Measurements from ENCODE around the gene TSC2. TPM values are rescaled to one million over a fixed set of nuclear protein-coding genes. Genes with fewer than 3 reads are reported as not detected.

TSC2 gene
- total and polyA plus RNA-seq, 10 donors = 20.7 to 185 (median 93.8) TPM

GRCh38 chr16:2043667-2044451 is 3.9 kb upstream of the TSC2 start:
- DNase-seq = no peak
- H3K4me3 ChIP-seq = peak overlapping the region in 1 of 8 donors; percentile 30
- H3K36me3 ChIP-seq = peaks cover 0 to 23% (median 0%) of the 10 kb centered on the region in 6 donors
- intact Hi-C loops (cut with DNase I; ENCODE audit: low total_unique reads) = no loop called here
- no peaks in the 10 kb centered on the region for H3K27me3 ChIP-seq (replicated peaks in 1 of 7)
- 27 to 44% (median 35%) methylated on average over 18 to 26 of the region's 26 CpGs for WGBS, 5 donors
- no peaks in the 10 kb centered on the region for H3K9me3 ChIP-seq
- TF ChIP-seq POLR2A (IDR thresholded peaks at IDR 0.05) = no peak
- TF ChIP-seq POLR2AphosphoS5 (IDR thresholded peaks at IDR 0.05) = peak; percentile 64 to 76 (median 75)
- no peak for TF ChIP-seq CTCF (IDR thresholded peaks at IDR 0.05 in 8 of 11, conservative IDR thresholded peaks at IDR 0.05 in 3 of 11)
- H3K4me1 ChIP-seq = peaks cover 56 to 95% (median 85%) of the 10 kb centered on the region in 6 donors
- H3K27ac ChIP-seq = peak overlapping the region; percentile 33 to 81 (median 64)

GRCh38 chr16:2044541-2044940 is 3.2 kb upstream of the TSC2 start:
- H3K27ac ChIP-seq = peak overlapping the region; percentile 33 to 81 (median 64)
- DNase-seq = no peak
- 61 to 78% (median 72%) methylated on average over 18 to 22 of the region's 22 CpGs for WGBS, 5 donors
- peaks cover 0 to 23% (median 0%) of the 10 kb centered on the region in 6 donors for H3K36me3 ChIP-seq
- H3K4me3 ChIP-seq = peak overlapping the region in 1 of 8 donors; percentile 30
- TF ChIP-seq POLR2A (IDR thresholded peaks at IDR 0.05) (no peak), CTCF (IDR thresholded peaks at IDR 0.05 in 8 of 11, conservative IDR thresholded peaks at IDR 0.05 in 3 of 11) (no peak), POLR2AphosphoS5 (IDR thresholded peaks at IDR 0.05) (no peak)
- H3K27me3 ChIP-seq (replicated peaks in 1 of 7) = no peaks in the 10 kb centered on the region
- H3K9me3 ChIP-seq = no peaks in the 10 kb centered on the region
- H3K4me1 ChIP-seq = peaks cover 60 to 95% (median 84%) of the 10 kb centered on the region in 6 donors
- intact Hi-C loops (cut with DNase I; ENCODE audit: low total_unique reads) = no loop called here

GRCh38 chr16:2045965-2046892 is 1.6 kb upstream of the TSC2 start:
- H3K27ac ChIP-seq = peak overlapping the region; percentile 1 to 92 (median 82)
- intact Hi-C loops (cut with DNase I; ENCODE audit: low total_unique reads) = no loop called here
- no peaks in the 10 kb centered on the region for H3K27me3 ChIP-seq (replicated peaks in 1 of 7)
- peaks cover 44 to 86% (median 71%) of the 10 kb centered on the region in 6 donors for H3K4me1 ChIP-seq
- peak overlapping the region in 3 of 8 donors; percentile 70 to 99 (median 92) for H3K4me3 ChIP-seq
- TF ChIP-seq POLR2AphosphoS5 (IDR thresholded peaks at IDR 0.05) (no peak), CTCF (IDR thresholded peaks at IDR 0.05 in 8 of 11, conservative IDR thresholded peaks at IDR 0.05 in 3 of 11) (no peak), POLR2A (IDR thresholded peaks at IDR 0.05) (no peak)
- H3K36me3 ChIP-seq = peaks cover 0 to 28% (median 10%) of the 10 kb centered on the region in 6 donors
- H3K9me3 ChIP-seq = no peaks in the 10 kb centered on the region
- DNase-seq = no peak
- 73 to 85% (median 83%) methylated on average over 20 to 21 of the region's 21 CpGs for WGBS, 5 donors

Measured in spleen (tissue), 11 donors.